AG09309 (cell line): ENCODE measurements around the gene CNPY1.

Experiments
- DNase-seq: peaks from one replicate; pipeline ENCODE4 v3.0.0-alpha.2; 2010; ENCODE audit warnings: low read depth
- H3K4me3 ChIP-seq: 2 replicates; pipeline ENCODE4 v1.5.1; 2011; ENCODE audit warnings: mild to moderate bottlenecking, low read depth, low read length, moderate library complexity; ENCODE audit not compliant: control insufficient read depth
- CTCF ChIP-seq: IDR thresholded peaks from 2 replicates; pipeline ENCODE4 v1.5.1; 2011; ENCODE audit warnings: mild to moderate bottlenecking, low read depth, low read length, inconsistent platforms; ENCODE audit not compliant: insufficient read depth, control insufficient read depth; ENCODE audit errors: missing control alignments

CNPY1 gene

DNA sequence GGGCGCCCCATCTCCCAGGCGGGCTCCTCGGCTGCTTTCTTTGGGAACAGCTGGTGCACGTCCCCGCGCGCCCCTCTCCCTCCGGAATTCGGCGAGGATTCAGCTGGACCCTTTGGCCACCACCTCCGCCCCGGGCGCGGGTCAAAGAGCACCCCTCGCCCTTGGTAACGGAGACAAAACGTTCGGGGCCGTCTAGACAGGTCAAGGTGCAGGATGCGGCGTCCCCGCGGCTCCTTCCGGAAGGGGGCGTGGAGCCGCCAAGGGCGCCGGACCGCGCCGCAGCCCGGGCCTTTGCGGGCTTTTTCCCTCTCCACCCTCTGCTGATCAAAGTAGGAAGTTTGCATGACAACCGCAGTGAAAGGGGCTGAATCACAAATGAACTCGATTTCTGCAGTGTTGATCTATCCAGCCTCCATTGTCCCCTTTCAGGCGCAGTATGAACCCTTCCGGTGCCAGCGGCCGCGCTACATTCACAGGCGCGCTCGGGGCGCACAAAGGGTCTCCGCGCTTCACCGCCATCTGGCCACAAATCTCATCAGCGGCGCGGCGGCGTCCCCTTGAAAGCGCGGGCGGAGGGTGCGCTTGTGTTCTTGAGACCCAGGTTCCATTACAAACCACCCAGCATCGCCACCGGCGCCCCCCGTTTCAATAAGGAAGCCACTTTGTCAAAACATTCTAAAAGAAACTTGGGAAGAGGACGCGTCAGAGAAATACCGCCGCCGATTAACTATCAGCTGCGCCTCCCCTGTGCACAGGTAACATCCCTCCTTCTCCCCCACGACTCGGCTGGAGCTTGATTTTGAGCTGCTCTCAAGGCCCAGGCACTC is 36.4 kb downstream of the CNPY1 start:
- no peak overlapping the region for H3K4me3 ChIP-seq
- TF ChIP-seq CTCF: no peak
- no peak for DNase-seq

DNA sequence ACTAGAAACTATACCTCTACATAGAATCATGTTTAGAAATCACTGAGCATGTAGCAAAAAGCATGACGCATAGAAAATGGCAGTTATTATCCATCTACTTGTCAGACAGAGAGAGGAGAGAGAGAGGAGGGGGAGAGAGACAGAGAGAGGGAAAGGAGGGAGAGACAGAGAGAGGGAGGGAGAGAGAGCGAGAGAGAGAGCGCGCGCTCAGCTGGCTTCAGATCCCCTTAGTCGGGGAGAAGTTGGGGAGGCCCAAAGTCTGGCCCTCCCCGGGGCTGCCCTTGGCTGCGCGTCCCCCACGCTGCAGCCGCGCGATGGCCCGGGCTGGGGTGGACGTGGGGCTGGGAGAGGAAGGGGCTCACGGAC is 37.0 kb downstream of the CNPY1 start:
- DNase-seq: no peak
- no peak for TF ChIP-seq CTCF
- H3K4me3 ChIP-seq: no peak overlapping the region

- no peak for DNase-seq
- no peak for TF ChIP-seq CTCF
- H3K4me3 ChIP-seq: no peak overlapping the region
Measured at GRCh38 chr7:155508376-155509358, 37.7 kb downstream of the CNPY1 start.

GRCh38 chr7:155507576-155507975 is 38.8 kb downstream of the CNPY1 start:
- no peak for TF ChIP-seq CTCF
- no peak overlapping the region for H3K4me3 ChIP-seq
- DNase-seq: no peak

GRCh38 chr7:155506854-155507337 is 39.5 kb downstream of the CNPY1 start:
- DNase-seq: no peak
- H3K4me3 ChIP-seq: no peak overlapping the region
- no peak for TF ChIP-seq CTCF

DNA sequence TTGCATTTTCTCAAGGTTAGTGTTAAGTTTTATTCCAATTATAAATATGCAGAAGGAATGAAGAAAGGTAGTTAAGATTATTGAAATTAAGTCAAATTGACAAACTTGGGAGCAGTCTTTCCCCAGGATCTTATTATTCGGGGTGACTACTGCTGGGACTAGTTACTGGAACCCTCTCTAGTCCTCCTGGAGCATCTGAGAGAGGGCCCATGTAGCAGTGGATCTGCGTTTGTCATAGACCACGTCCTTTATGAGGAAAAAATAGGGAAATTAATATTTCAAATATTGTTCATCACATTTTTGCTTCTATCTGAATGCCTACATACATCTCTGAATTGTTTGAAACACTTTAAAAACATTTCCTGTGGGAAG is 41.0 kb downstream of the CNPY1 start:
- no peak overlapping the region for H3K4me3 ChIP-seq
- TF ChIP-seq CTCF: no peak
- no peak for DNase-seq
